DND-41 (cell line): Measurements from ENCODE around the gene PARP6.

Source experiments
- EZH2 ChIP-seq: IDR thresholded peaks from 3 replicates; pipeline ENCODE4 v1.6.1; 2012; ENCODE audit warnings: borderline replicate concordance, low read depth, mild to moderate bottlenecking, moderate library complexity, low read length, inconsistent platforms; ENCODE audit not compliant: severe bottlenecking
- TF ChIP-seq, protein P1 (sequence below): IDR thresholded peaks from 2 replicates; pipeline ENCODE4 v1.5.1; 2012; ENCODE audit warnings: borderline replicate concordance, low read length, moderate library complexity, mild to moderate bottlenecking; ENCODE audit not compliant: poor library complexity, severe bottlenecking; ENCODE audit errors: extremely low read depth

DNA sequence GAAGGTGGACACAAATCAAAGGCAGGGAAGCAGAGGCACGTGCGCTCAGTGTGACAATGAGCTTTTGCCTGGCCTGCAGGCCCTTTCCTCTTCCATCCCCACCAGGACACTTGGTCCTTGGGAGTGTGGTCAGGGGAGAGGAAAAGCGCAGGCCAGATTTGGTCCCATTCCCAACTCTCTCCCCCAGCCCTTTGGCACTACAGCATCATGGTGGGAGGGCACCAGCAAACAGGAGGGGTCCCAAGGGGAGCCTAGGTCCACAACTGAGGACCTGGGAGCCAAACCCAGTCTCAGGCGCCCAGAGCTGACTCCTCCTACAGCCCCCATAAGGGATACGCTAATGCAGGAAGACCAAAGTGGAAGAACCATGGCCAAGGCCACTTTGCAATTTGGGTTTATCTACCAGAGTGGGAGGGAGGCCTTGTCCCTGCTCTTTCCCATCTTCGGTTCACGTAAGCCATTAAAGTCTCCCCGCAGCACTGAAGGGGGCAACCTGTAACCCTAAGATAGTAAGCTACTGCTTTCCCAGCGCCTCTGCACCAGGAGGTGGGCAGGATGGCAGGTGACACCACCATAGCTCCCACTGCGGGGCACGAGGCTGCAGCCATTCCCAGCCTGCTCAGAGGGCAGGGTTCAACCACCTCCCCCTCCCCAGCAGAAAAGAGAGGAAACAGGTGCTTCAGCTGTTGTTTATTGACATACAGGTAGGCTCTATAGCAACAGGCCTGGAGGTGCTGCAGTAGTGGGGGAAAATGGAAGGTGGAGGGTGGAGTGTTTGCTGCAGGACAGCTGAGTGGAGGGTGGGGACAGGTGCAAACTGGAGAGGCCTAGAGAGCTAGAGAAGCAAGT, 73.8 kb downstream of the PARP6 start:
- no peak for TF ChIP-seq EZH2
- TF ChIP-seq, protein P1, sequence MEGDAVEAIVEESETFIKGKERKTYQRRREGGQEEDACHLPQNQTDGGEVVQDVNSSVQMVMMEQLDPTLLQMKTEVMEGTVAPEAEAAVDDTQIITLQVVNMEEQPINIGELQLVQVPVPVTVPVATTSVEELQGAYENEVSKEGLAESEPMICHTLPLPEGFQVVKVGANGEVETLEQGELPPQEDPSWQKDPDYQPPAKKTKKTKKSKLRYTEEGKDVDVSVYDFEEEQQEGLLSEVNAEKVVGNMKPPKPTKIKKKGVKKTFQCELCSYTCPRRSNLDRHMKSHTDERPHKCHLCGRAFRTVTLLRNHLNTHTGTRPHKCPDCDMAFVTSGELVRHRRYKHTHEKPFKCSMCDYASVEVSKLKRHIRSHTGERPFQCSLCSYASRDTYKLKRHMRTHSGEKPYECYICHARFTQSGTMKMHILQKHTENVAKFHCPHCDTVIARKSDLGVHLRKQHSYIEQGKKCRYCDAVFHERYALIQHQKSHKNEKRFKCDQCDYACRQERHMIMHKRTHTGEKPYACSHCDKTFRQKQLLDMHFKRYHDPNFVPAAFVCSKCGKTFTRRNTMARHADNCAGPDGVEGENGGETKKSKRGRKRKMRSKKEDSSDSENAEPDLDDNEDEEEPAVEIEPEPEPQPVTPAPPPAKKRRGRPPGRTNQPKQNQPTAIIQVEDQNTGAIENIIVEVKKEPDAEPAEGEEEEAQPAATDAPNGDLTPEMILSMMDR, result no peak
